Cardiac muscle cell (in vitro differentiated cells and primary cell): ENCODE data around the gene TMEM18. TPM values are rescaled to one million over a fixed set of nuclear protein-coding genes. Genes with fewer than 3 reads are reported as not detected.

Source experiments
- DNase-seq, 2 donors: peaks; one replicate each; pipeline versions ENCODE4 v3.0.0 to v3.0.0-alpha.2; 2010 to 2017; ENCODE audit warnings: low read depth in 1 of 2, low spot score in 1 of 2
- H3K27ac ChIP-seq: fragments of 200-600 bp; sonication (generic); 2 replicates; pipeline ENCODE4 v1.5.1; 2016
- H3K27me3 ChIP-seq: fragments of 200-600 bp; sonication (generic); 2 replicates; pipeline ENCODE4 v1.6.0; 2016; ENCODE audit warnings: control low read depth
- H3K36me3 ChIP-seq: fragments of 200-600 bp; sonication (generic); 2 replicates; pipeline ENCODE4 v1.5.1; 2016; ENCODE audit warnings: control low read depth
- H3K4me1 ChIP-seq: fragments of 200-600 bp; sonication (generic); 2 replicates; pipeline ENCODE4 v1.8.1; 2017; ENCODE audit warnings: low read depth, mild to moderate bottlenecking, mixed run types
- H3K4me3 ChIP-seq: fragments of 200-600 bp; sonication (generic); 2 replicates; pipeline ENCODE4 v1.5.1; 2016; ENCODE audit warnings: mild to moderate bottlenecking
- H3K9me3 ChIP-seq: fragments of 200-600 bp; sonication (generic); 2 replicates; pipeline ENCODE4 v1.5.1; 2017; ENCODE audit warnings: low read depth, mild to moderate bottlenecking, control low read depth
- CTCF ChIP-seq: IDR thresholded peaks from 2 replicates; pipeline ENCODE4 v1.5.1; 2012; ENCODE audit warnings: low read depth, mild to moderate bottlenecking, low read length
- polyA plus RNA-seq: library from polyadenylated mRNA; unstranded; fragments of >200 nt; fragmentation: Nextera tagmentation; extraction: Ambion mirVana; gene quantifications from 2 replicates; pipeline ENCODE4 v1.2.1, GENCODE V29; 2016
- total RNA-seq: library from RNA; depleted of rRNA; stranded (reverse); fragments of >200 nt; gene quantifications from 2 replicates; pipeline ENCODE4 v1.2.3, GENCODE V29; 2016

TMEM18 gene
- total and polyA plus RNA-seq, 2 experiments from 2014 or later: 38.3 to 42.1 TPM

- no peak for TF ChIP-seq CTCF
- H3K9me3 ChIP-seq: no peaks in the 10 kb centered on the region
- no peak overlapping the region for H3K27ac ChIP-seq
- DNase-seq: no peak
- peaks cover 24% of the 10 kb centered on the region for H3K27me3 ChIP-seq
- H3K36me3 ChIP-seq: no peaks in the 10 kb centered on the region
- H3K4me3 ChIP-seq: no peak overlapping the region
- no peaks in the 10 kb centered on the region for H3K4me1 ChIP-seq
Measured at GRCh38 chr2:647691-648231, 29.4 kb downstream of the TMEM18 start.

- no peak overlapping the region for H3K27ac ChIP-seq
- TF ChIP-seq CTCF: no peak
- no peak overlapping the region for H3K4me3 ChIP-seq
- no peaks in the 10 kb centered on the region for H3K36me3 ChIP-seq
- peaks cover 24% of the 10 kb centered on the region for H3K27me3 ChIP-seq
- H3K4me1 ChIP-seq: no peaks in the 10 kb centered on the region
- DNase-seq: no peak
- H3K9me3 ChIP-seq: no peaks in the 10 kb centered on the region
Measured at GRCh38 chr2:647003-647560, 30.1 kb downstream of the TMEM18 start.

DNA sequence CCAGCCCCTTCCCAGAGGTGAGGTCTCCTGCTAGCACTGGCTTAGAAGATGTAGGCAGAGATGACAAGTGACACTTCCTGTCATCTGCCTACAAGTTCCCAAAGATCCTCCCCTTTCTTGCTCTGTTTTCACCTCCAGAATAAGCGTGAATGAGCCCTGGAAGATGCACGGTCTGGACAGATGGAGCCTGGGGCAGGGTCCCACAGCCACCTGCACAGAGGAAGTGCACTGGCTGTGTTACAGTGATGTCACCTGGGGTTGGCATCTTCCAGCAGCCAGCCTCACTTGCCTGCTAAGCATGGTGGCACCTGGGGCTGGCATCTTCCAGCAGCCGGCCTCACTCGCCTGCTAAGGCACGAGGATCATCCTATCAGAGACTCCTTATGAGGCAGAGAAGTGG is 32.3 kb downstream of the TMEM18 start:
- H3K27me3 ChIP-seq: peaks cover 24% of the 10 kb centered on the region
- DNase-seq: no peak
- no peak for TF ChIP-seq CTCF
- H3K4me1 ChIP-seq: no peaks in the 10 kb centered on the region
- H3K9me3 ChIP-seq: no peaks in the 10 kb centered on the region
- no peak overlapping the region for H3K27ac ChIP-seq
- H3K4me3 ChIP-seq: no peak overlapping the region
- H3K36me3 ChIP-seq: no peaks in the 10 kb centered on the region

DNA sequence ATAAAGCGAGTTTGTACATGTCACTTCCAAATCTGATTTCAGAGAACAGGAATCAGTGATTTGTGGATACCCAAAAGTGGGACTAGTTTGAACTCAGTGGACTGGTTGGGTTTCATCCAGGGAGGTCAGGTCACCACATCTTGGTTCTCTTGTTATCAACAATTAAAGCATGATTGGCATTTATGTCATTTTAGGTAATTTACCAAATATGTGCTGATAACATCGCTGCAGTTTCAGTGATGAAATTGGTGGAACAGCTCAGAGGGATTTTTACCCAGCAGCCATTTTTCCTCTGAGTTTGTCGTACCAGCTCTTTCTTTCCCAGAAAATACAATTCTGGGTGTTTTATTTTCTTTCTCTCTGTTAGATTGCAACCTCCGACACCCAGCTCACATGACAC is 33.4 kb downstream of the TMEM18 start:
- Histone ChIP-seq H3K27me3 (peaks cover 24% of the 10 kb centered on the region), H3K4me3 (no peak overlapping the region), H3K9me3 (no peaks in the 10 kb centered on the region), H3K36me3 (no peaks in the 10 kb centered on the region), H3K27ac (no peak overlapping the region), H3K4me1 (no peaks in the 10 kb centered on the region)
- no peak for TF ChIP-seq CTCF
- DNase-seq: no peak

DNA sequence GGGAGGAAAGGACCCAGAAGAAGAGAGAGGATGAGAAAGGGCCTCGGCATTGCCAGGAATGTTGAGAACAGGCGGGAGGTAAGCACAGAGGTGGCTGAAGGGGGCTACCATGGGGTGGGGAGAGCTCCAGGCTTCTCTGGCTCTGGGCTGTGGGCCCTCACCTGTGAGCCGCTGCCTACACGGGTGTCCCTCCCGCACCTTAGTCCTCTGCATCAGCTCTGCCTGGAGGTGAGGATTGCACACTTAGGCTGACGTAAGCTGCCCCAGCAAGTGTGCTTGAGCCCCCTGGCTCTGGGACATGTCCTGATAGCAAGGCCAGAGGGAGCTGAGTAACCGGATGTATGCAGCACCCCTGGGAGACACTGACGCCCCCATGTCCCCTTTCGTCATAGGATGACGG is 33.9 kb downstream of the TMEM18 start:
- TF ChIP-seq CTCF: no peak
- no peak for DNase-seq

More for the DNA sequence above, 33.9 kb downstream of the TMEM18 start:
- no peaks in the 10 kb centered on the region for H3K4me1 ChIP-seq
- peaks cover 24% of the 10 kb centered on the region for H3K27me3 ChIP-seq
- no peak overlapping the region for H3K4me3 ChIP-seq
- no peaks in the 10 kb centered on the region for H3K36me3 ChIP-seq
- H3K9me3 ChIP-seq: no peaks in the 10 kb centered on the region
- no peak overlapping the region for H3K27ac ChIP-seq
